DND-41 (cell line): ENCODE measurements around the gene TAB3.

ENCODE experiments used
- CTCF ChIP-seq: IDR thresholded peaks from 2 replicates; pipeline ENCODE4 v1.5.1; 2012; ENCODE audit warnings: borderline replicate concordance, low read length, moderate library complexity, mild to moderate bottlenecking; ENCODE audit not compliant: poor library complexity, severe bottlenecking; ENCODE audit errors: extremely low read depth
- EZH2 ChIP-seq: IDR thresholded peaks from 3 replicates; pipeline ENCODE4 v1.6.1; 2012; ENCODE audit warnings: borderline replicate concordance, low read depth, mild to moderate bottlenecking, moderate library complexity, low read length, inconsistent platforms; ENCODE audit not compliant: severe bottlenecking

- TF ChIP-seq CTCF (no peak), EZH2 (no peak)
Observed at GRCh38 chrX:30831082-30831481, 58.0 kb downstream of the TAB3 start.
